Vagina (tissue), 2 donors: Measurements from ENCODE around the gene HSPA8.

Experiments used
- POLR2A ChIP-seq, 2 donors: fragments of 450-650 bp; IDR thresholded peaks; one replicate each; pipeline ENCODE4 v1.6.1; 2017; ENCODE audit warnings: antibody characterized with exemption in 2 of 2, mild to moderate bottlenecking in 2 of 2, moderate library complexity in 2 of 2
- POLR2AphosphoS5 ChIP-seq, 2 donors: sonication (generic); formaldehyde crosslinking; IDR thresholded peaks; one replicate each; pipeline ENCODE4 v1.9.0; 2017; ENCODE audit warnings: antibody characterized with exemption in 2 of 2, mild to moderate bottlenecking in 2 of 2, low read depth in 1 of 2; ENCODE audit not compliant: insufficient read depth in 1 of 2
- TF ChIP-seq, protein P1 (sequence below), 3 experiments: fragments of 450-650 bp in 2 of 3; fragments of 200-600 bp in 1 of 3; sonication (generic) in 1 of 3; IDR thresholded peaks; one replicate each; pipeline ENCODE4 v1.5.1; 2017 to 2019; ENCODE audit warnings: antibody characterized with exemption in 3 of 3, mild to moderate bottlenecking in 2 of 3, moderate library complexity in 2 of 3

DNA sequence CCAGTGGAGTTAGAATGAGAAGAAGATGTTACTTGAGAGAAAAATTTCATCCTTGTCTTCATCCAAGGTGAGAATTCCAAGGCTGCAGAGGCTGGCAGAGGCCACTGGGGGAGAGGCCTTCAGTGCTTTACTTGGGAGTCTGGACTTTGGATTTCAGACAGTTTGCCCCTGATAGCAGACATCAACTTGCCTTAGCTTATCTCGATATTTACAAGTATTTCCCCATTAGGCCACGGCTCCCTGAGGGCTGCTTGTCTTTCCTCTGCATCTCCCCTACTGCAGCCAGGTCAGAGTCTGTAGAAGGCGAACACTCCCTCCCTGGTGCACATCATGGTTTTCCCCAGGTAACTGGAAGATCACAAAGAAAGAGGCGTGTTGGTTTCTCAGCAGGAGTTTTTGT is 50.4 kb downstream of the HSPA8 start:
- TF ChIP-seq, protein P1, sequence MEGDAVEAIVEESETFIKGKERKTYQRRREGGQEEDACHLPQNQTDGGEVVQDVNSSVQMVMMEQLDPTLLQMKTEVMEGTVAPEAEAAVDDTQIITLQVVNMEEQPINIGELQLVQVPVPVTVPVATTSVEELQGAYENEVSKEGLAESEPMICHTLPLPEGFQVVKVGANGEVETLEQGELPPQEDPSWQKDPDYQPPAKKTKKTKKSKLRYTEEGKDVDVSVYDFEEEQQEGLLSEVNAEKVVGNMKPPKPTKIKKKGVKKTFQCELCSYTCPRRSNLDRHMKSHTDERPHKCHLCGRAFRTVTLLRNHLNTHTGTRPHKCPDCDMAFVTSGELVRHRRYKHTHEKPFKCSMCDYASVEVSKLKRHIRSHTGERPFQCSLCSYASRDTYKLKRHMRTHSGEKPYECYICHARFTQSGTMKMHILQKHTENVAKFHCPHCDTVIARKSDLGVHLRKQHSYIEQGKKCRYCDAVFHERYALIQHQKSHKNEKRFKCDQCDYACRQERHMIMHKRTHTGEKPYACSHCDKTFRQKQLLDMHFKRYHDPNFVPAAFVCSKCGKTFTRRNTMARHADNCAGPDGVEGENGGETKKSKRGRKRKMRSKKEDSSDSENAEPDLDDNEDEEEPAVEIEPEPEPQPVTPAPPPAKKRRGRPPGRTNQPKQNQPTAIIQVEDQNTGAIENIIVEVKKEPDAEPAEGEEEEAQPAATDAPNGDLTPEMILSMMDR (IDR thresholded peaks at IDR 0.05): no peak
- TF ChIP-seq POLR2A (IDR thresholded peaks at IDR 0.05) (no peak), POLR2AphosphoS5 (IDR thresholded peaks at IDR 0.05; ENCODE audit: insufficient read depth in 1 of 2, low read depth in 1 of 2) (no peak)
